Measurements from ENCODE around the gene FASN.
A peak's percentile ranks its signal among the peaks of the same experiment; 100 is the strongest.

The FASN gene

GRCh38 chr17:82088838-82089722 lies 9.0 kb downstream of the FASN start:
- no peak for DNase-seq (ENCODE audit: low read depth, low spot score)

GRCh38 chr17:82087961-82088837 lies 9.8 kb downstream of the FASN start:
- DNase-seq (ENCODE audit: low read depth, low spot score) = no peak

- no peak for DNase-seq (ENCODE audit: low read depth, low spot score)
Observed at GRCh38 chr17:82086941-82087906, 10.8 kb downstream of the FASN start.

- DNase-seq (ENCODE audit: low read depth, low spot score) = no peak
Observed at GRCh38 chr17:82085931-82086764, 11.9 kb downstream of the FASN start.

- no peak for DNase-seq (ENCODE audit: low read depth, low spot score)
Observed at GRCh38 chr17:82085031-82085861, 12.8 kb downstream of the FASN start.

- no peak for DNase-seq (ENCODE audit: low read depth, low spot score)
Observed at GRCh38 chr17:82084373-82085030, 13.5 kb downstream of the FASN start.

GRCh38 chr17:82083533-82084359 lies 14.3 kb downstream of the FASN start:
- DNase-seq (ENCODE audit: low read depth, low spot score) = no peak

GRCh38 chr17:82083009-82083408 lies 15.0 kb downstream of the FASN start:
- no peak for DNase-seq (ENCODE audit: low read depth, low spot score)

- DNase-seq (ENCODE audit: low read depth, low spot score) = no peak
Observed at GRCh38 chr17:82082456-82082855, 15.6 kb downstream of the FASN start.

GRCh38 chr17:82081966-82082365 lies 16.1 kb downstream of the FASN start:
- DNase-seq (ENCODE audit: low read depth, low spot score) = no peak

GRCh38 chr17:82081546-82081945 lies 16.5 kb downstream of the FASN start:
- no peak for DNase-seq (ENCODE audit: low read depth, low spot score)

GRCh38 chr17:82080789-82081464 lies 17.1 kb downstream of the FASN start:
- DNase-seq (ENCODE audit: low read depth, low spot score) = no peak

GRCh38 chr17:82080048-82080788 lies 17.8 kb downstream of the FASN start:
- DNase-seq (ENCODE audit: low read depth, low spot score) = no peak

GRCh38 chr17:82079001-82079677 lies 18.9 kb downstream of the FASN start:
- DNase-seq (ENCODE audit: low read depth, low spot score) = no peak

GRCh38 chr17:82078433-82078832 lies 19.6 kb downstream of the FASN start:
- no peak for DNase-seq (ENCODE audit: low read depth, low spot score)

- DNase-seq (ENCODE audit: low read depth, low spot score) = peak; percentile 29
Observed at GRCh38 chr17:82077617-82078358, 20.2 kb downstream of the FASN start.

All from ELF-1 (cell line).